ENCODE results near the gene CDK5RAP2. TPM values are rescaled to one million over a fixed set of nuclear protein-coding genes. Genes with fewer than 3 reads are reported as not detected.

The CDK5RAP2 gene
- polyA plus RNA-seq, 1 donor (not counting 4 experiments of a cell fraction or from before 2014, with no cell fraction given), result 22.4 TPM

GRCh38 chr9:120421977-120422376 lies 158.0 kb downstream of the CDK5RAP2 start:
- H3K9ac ChIP-seq (ENCODE audit: control insufficient read depth, extremely low read depth, insufficient read depth, low read length), result no peak overlapping the region
- H3K9me1 ChIP-seq (ENCODE audit: control insufficient read depth, extremely low read depth, insufficient read depth, low read length), result no peaks in the 10 kb centered on the region
- H3K27ac ChIP-seq (ENCODE audit: control insufficient read depth, insufficient read depth, low read length), result no peak overlapping the region
- FAIRE-seq, result no peak
- no peak for DNase-seq (ENCODE audit: low read depth, low spot score)
- H3K4me1 ChIP-seq (ENCODE audit: control insufficient read depth, extremely low read depth, insufficient read depth, low read length), result peaks cover 3% of the 10 kb centered on the region
- peaks cover 3 to 19% of the 10 kb centered on the region in 2 experiments for H3K36me3 ChIP-seq (ENCODE audit: control insufficient read depth in 2 of 2, extremely low read depth in 1 of 2, insufficient read depth in 2 of 2, low read length in 2 of 2)
- dilution Hi-C loops (cut with MboI; ENCODE audit: extremely low pct_ligation_motif_present, low sequenced_read_pairs), result no loop called here
- H3K27me3 ChIP-seq (ENCODE audit: control insufficient read depth, extremely low read depth, insufficient read depth, low read length), result no peaks in the 10 kb centered on the region
- no peaks in the 10 kb centered on the region for H3K79me2 ChIP-seq (ENCODE audit: control insufficient read depth, insufficient read depth, low read length)
- H3K4me3 ChIP-seq (ENCODE audit: control insufficient read depth in 2 of 3, extremely low read depth in 1 of 3, insufficient read depth in 2 of 3, low read depth in 1 of 3, low read length in 3 of 3), result no peak overlapping the region
- no peaks in the 10 kb centered on the region for H3K9me3 ChIP-seq (ENCODE audit: control insufficient read depth, low read depth, low read length)
- no peaks in the 10 kb centered on the region for H4K20me1 ChIP-seq (ENCODE audit: control insufficient read depth, extremely low read depth, insufficient read depth, low read length)
- no peak overlapping the region for H2AFZ ChIP-seq (ENCODE audit: control insufficient read depth, low read length)
- TF ChIP-seq CTCF (optimal IDR thresholded peaks at IDR 0.05 in 1 of 3, IDR thresholded peaks at IDR 0.05 in 1 of 3, conservative IDR thresholded peaks at IDR 0.05 in 1 of 3; ENCODE audit: extremely low read depth in 1 of 3, insufficient read depth in 2 of 3, low read length in 3 of 3) (no peak), EZH2 (IDR thresholded peaks at IDR 0.05; ENCODE audit: low read length) (no peak)
- no peak overlapping the region for H3K4me2 ChIP-seq (ENCODE audit: control insufficient read depth, extremely low read depth, insufficient read depth, low read depth, low read length)

GRCh38 chr9:120418315-120418714 lies 161.7 kb downstream of the CDK5RAP2 start:
- no peak overlapping the region for H3K4me2 ChIP-seq (ENCODE audit: control insufficient read depth, extremely low read depth, insufficient read depth, low read depth, low read length)
- H3K4me3 ChIP-seq (ENCODE audit: control insufficient read depth in 2 of 3, extremely low read depth in 1 of 3, insufficient read depth in 2 of 3, low read depth in 1 of 3, low read length in 3 of 3), result no peak overlapping the region
- H3K27me3 ChIP-seq (ENCODE audit: control insufficient read depth, extremely low read depth, insufficient read depth, low read length), result no peaks in the 10 kb centered on the region
- H3K79me2 ChIP-seq (ENCODE audit: control insufficient read depth, insufficient read depth, low read length), result no peaks in the 10 kb centered on the region
- no peaks in the 10 kb centered on the region for H3K9me3 ChIP-seq (ENCODE audit: control insufficient read depth, low read depth, low read length)
- peaks cover 9 to 20% of the 10 kb centered on the region in 2 experiments for H3K36me3 ChIP-seq (ENCODE audit: control insufficient read depth in 2 of 2, extremely low read depth in 1 of 2, insufficient read depth in 2 of 2, low read length in 2 of 2)
- TF ChIP-seq CTCF (optimal IDR thresholded peaks at IDR 0.05 in 1 of 3, IDR thresholded peaks at IDR 0.05 in 1 of 3, conservative IDR thresholded peaks at IDR 0.05 in 1 of 3; ENCODE audit: extremely low read depth in 1 of 3, insufficient read depth in 2 of 3, low read length in 3 of 3) (no peak), EZH2 (IDR thresholded peaks at IDR 0.05; ENCODE audit: low read length) (no peak)
- H3K27ac ChIP-seq (ENCODE audit: control insufficient read depth, insufficient read depth, low read length), result no peak overlapping the region
- dilution Hi-C loops (cut with MboI; ENCODE audit: extremely low pct_ligation_motif_present, low sequenced_read_pairs), result no loop called here
- no peak overlapping the region for H2AFZ ChIP-seq (ENCODE audit: control insufficient read depth, low read length)
- no peak for FAIRE-seq
- no peaks in the 10 kb centered on the region for H3K9me1 ChIP-seq (ENCODE audit: control insufficient read depth, extremely low read depth, insufficient read depth, low read length)
- no peaks in the 10 kb centered on the region for H3K4me1 ChIP-seq (ENCODE audit: control insufficient read depth, extremely low read depth, insufficient read depth, low read length)
- H3K9ac ChIP-seq (ENCODE audit: control insufficient read depth, extremely low read depth, insufficient read depth, low read length), result no peak overlapping the region
- no peaks in the 10 kb centered on the region for H4K20me1 ChIP-seq (ENCODE audit: control insufficient read depth, extremely low read depth, insufficient read depth, low read length)
- DNase-seq (ENCODE audit: low read depth, low spot score), result no peak
